Hepatocyte (in vitro differentiated cells): ENCODE data around the gene ITPK1. TPM values are rescaled to one million over a fixed set of nuclear protein-coding genes. Genes with fewer than 3 reads are reported as not detected.

ENCODE experiments used
- DNase-seq: peaks from one replicate; pipeline ENCODE4 v3.0.0-alpha.2; 2016; ENCODE audit warnings: low spot score
- H2AFZ ChIP-seq: fragments of 200-600 bp; sonication (generic); 2 replicates; pipeline ENCODE4 v1.6.0; 2016; ENCODE audit warnings: antibody characterized with exemption, mild to moderate bottlenecking
- H3K27ac ChIP-seq: fragments of 200-600 bp; sonication (generic); 2 replicates; pipeline ENCODE4 v1.5.1; 2016; ENCODE audit warnings: mild to moderate bottlenecking
- H3K27me3 ChIP-seq: fragments of 200-600 bp; sonication (generic); 2 replicates; pipeline ENCODE4 v1.6.1; 2016
- H3K36me3 ChIP-seq: fragments of 200-600 bp; sonication (generic); replicated peaks from 2 replicates; pipeline ENCODE4 v1.5.1; 2016; ENCODE audit warnings: low read depth; ENCODE audit not compliant: insufficient read depth
- H3K4me1 ChIP-seq: fragments of 200-600 bp; sonication (generic); 2 replicates; pipeline ENCODE4 v1.5.1; 2016; ENCODE audit warnings: mild to moderate bottlenecking, moderate library complexity; ENCODE audit not compliant: insufficient read depth
- H3K4me2 ChIP-seq: fragments of 200-600 bp; sonication (generic); 2 replicates; pipeline ENCODE4 v1.6.0; 2016
- H3K4me3 ChIP-seq: fragments of 200-600 bp; sonication (generic); 2 replicates; pipeline ENCODE4 v1.5.1; 2016; ENCODE audit warnings: mild to moderate bottlenecking
- H3K79me2 ChIP-seq: fragments of 200-600 bp; sonication (generic); 2 replicates; pipeline ENCODE4 v1.6.0; 2017; ENCODE audit warnings: mild to moderate bottlenecking
- H3K9me2 ChIP-seq: fragments of 200-600 bp; sonication (generic); replicated peaks from 2 replicates; pipeline ENCODE4 v1.6.0; 2017; ENCODE audit warnings: mild to moderate bottlenecking; ENCODE audit not compliant: insufficient read depth
- H3K9me3 ChIP-seq: fragments of 200-600 bp; sonication (generic); 2 replicates; pipeline ENCODE4 v1.5.1; 2016; ENCODE audit warnings: low read depth, mild to moderate bottlenecking
- H4K20me1 ChIP-seq: fragments of 200-600 bp; sonication (generic); 2 replicates; pipeline ENCODE4 v1.6.0; 2016; ENCODE audit warnings: mild to moderate bottlenecking; ENCODE audit not compliant: insufficient read depth, poor library complexity, severe bottlenecking
- EZH2 ChIP-seq: fragments of 200-600 bp; sonication (generic); IDR thresholded peaks from 2 replicates; pipeline ENCODE4 v1.6.1; 2016; ENCODE audit warnings: antibody characterized with exemption, mild to moderate bottlenecking, borderline replicate concordance
- EZH2phosphoT487 ChIP-seq: fragments of 200-600 bp; sonication (generic); IDR thresholded peaks from one replicate; pipeline ENCODE4 v1.6.1; 2018; ENCODE audit warnings: antibody characterized with exemption, mild to moderate bottlenecking, low read depth, moderate library complexity; ENCODE audit not compliant: unreplicated experiment, severe bottlenecking
- WGBS: methylation state at CpG from one replicate; pipeline ENCODE4 v1.1.6; 2016; ENCODE audit warnings: low lambda C conversion rate; ENCODE audit errors: missing lambda C conversion rate; 5-methylcytosine and 5-hydroxymethylcytosine counted together
- polyA plus RNA-seq: library from polyadenylated mRNA; unstranded; fragments of >200 nt; fragmentation: Nextera tagmentation; extraction: Ambion mirVana; gene quantifications from 2 replicates; pipeline ENCODE4 v1.2.1, GENCODE V29; 2016
- total RNA-seq: library from RNA; depleted of rRNA; stranded (reverse); fragments of >200 nt; gene quantifications from 2 replicates; pipeline ENCODE4 v1.2.3, GENCODE V29; 2014
- TF ChIP-seq, protein P1 (sequence below): fragments of 200-600 bp; sonication (generic); IDR thresholded peaks from 2 replicates; pipeline ENCODE4 v1.5.1; 2016; ENCODE audit warnings: antibody characterized with exemption, mild to moderate bottlenecking; ENCODE audit not compliant: poor library complexity

The ITPK1 gene
- total and polyA plus RNA-seq, 2 experiments from 2014 or later = 49.8 to 66.7 TPM

DNA sequence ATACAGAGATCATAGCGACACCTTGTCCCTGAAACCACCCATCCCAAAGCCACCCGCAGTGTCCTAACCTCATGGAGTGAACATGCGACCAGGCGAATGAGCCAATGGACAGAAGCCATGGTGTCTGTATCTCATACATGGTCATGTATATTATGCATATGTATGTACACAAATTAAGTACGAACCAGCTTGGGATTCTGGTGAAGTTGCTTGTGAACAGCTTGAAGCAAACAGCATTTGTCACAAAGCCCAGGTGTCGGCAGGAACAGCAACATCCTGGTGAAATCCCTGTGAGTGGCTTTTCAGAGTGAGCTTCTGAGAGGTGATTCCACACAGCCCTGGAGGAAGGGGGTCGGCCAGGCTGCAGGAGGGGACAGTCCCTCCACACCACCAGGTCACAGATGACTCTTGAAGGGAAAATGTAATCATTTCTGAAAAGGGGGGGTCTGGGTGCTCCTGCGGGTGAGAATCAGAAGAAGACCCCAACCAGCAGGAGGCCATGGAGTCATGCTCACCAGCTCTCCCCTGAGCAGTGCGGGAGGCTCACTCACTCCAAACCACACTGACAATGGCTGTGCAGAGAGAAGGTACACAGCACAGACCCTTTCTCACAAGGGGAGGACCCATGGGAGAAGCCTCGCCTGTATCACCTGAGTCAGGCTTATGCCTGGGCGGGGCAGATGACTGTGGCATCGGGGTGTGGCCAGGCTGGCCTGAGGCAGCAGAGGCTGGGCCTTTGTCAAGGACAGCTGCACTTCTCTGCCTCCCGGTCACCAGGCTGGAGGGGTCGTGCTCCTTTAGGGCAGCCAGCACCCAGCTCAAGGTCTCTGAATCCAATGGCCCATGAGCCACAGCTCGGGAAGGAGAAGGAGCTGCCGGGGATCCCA lies 178.4 kb downstream of the ITPK1 start:
- TF ChIP-seq, protein P1, sequence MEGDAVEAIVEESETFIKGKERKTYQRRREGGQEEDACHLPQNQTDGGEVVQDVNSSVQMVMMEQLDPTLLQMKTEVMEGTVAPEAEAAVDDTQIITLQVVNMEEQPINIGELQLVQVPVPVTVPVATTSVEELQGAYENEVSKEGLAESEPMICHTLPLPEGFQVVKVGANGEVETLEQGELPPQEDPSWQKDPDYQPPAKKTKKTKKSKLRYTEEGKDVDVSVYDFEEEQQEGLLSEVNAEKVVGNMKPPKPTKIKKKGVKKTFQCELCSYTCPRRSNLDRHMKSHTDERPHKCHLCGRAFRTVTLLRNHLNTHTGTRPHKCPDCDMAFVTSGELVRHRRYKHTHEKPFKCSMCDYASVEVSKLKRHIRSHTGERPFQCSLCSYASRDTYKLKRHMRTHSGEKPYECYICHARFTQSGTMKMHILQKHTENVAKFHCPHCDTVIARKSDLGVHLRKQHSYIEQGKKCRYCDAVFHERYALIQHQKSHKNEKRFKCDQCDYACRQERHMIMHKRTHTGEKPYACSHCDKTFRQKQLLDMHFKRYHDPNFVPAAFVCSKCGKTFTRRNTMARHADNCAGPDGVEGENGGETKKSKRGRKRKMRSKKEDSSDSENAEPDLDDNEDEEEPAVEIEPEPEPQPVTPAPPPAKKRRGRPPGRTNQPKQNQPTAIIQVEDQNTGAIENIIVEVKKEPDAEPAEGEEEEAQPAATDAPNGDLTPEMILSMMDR = no peak
- TF ChIP-seq EZH2phosphoT487 = no peak
- Histone ChIP-seq H3K4me2 (no peak overlapping the region), H3K36me3 (no peaks in the 10 kb centered on the region), H3K27ac (no peak overlapping the region), H3K4me1 (no peaks in the 10 kb centered on the region), H3K79me2 (no peaks in the 10 kb centered on the region), H3K9me2 (no peaks in the 10 kb centered on the region), H3K27me3 (no peaks in the 10 kb centered on the region), H3K9me3 (no peaks in the 10 kb centered on the region), H3K4me3 (no peak overlapping the region), H2AFZ (no peak overlapping the region), H4K20me1 (no peaks in the 10 kb centered on the region)
- DNase-seq = no peak
- WGBS = 91% methylated on average over 16 of the region's 16 CpGs

DNA sequence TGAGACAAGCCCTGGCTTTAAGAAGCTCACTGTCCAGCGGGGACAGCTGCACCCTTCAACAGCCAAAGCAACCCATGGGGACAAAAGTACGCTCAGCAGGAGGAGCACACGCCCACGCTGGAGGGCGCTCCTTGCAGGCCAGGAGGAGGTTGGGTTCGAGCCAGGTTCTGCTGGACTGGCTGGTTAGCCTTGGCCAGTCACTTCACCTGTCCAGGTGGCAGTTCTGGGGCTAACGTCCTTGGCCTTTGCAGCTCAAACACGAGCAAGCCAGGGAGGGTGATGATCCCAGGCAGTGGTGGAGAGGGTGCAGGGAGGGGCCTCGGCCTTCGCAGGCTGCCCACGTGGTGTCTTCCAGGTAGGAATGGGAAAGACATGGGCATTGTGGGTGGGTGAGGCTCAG lies 179.6 kb downstream of the ITPK1 start:
- Histone ChIP-seq H2AFZ (no peak overlapping the region), H3K27me3 (no peaks in the 10 kb centered on the region), H3K79me2 (no peaks in the 10 kb centered on the region), H3K4me3 (no peak overlapping the region), H3K4me2 (no peak overlapping the region), H3K4me1 (no peaks in the 10 kb centered on the region), H4K20me1 (no peaks in the 10 kb centered on the region), H3K9me2 (no peaks in the 10 kb centered on the region), H3K27ac (no peak overlapping the region), H3K9me3 (no peaks in the 10 kb centered on the region), H3K36me3 (no peaks in the 10 kb centered on the region)
- 92% methylated on average over 11 of the region's 11 CpGs for WGBS
- TF ChIP-seq EZH2phosphoT487 (no peak), EZH2 (no peak)
- TF ChIP-seq, protein P1 = no peak
- no peak for DNase-seq

DNA sequence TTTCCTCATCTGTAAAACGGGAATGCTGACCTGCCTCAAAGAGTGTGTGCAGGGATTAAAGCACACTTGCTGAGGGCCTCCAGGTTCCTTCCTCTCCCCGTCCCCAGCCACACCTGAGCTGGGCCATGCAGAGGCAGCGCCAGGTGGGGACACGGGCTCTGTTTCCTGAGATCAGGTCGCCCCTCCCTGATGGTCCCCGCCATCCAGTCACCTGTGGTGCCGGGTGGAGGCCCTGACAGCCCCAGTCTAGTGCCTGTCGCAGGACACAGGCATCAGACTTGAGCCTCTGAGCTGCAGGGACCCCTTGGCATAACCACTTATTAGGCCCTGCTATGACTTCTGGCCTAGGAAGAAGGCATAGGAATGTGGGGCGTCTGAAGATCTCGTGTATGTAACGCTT lies 180.3 kb downstream of the ITPK1 start:
- WGBS = 96% methylated on average over 11 of the region's 11 CpGs
- Histone ChIP-seq H3K4me1 (no peaks in the 10 kb centered on the region), H3K27ac (no peak overlapping the region), H4K20me1 (no peaks in the 10 kb centered on the region), H3K4me3 (no peak overlapping the region), H3K27me3 (no peaks in the 10 kb centered on the region), H3K36me3 (no peaks in the 10 kb centered on the region), H3K9me2 (no peaks in the 10 kb centered on the region), H2AFZ (no peak overlapping the region), H3K9me3 (no peaks in the 10 kb centered on the region), H3K79me2 (no peaks in the 10 kb centered on the region), H3K4me2 (no peak overlapping the region)
- no peak for DNase-seq
- TF ChIP-seq EZH2phosphoT487 (no peak), EZH2 (no peak)
- TF ChIP-seq, protein P1 = no peak
